Heart left ventricle (tissue), 16 donors: ENCODE results near the gene KRT34. TPM values are rescaled to one million over a fixed set of nuclear protein-coding genes. Genes with fewer than 3 reads are reported as not detected.

ENCODE experiments used
- ATAC-seq, 4 donors: fragments of 200-7000 bp; cut with Tn5 transposase; one replicate each; pipeline ENCODE4 v1.9.1; 2020 to 2022; ENCODE audit warnings: moderate library complexity in 4 of 4, mild to moderate bottlenecking in 3 of 4, moderate number of reproducible peaks in 1 of 4
- DNase-seq, 5 donors: peaks; one replicate each; pipeline ENCODE4 v3.0.0-alpha.2; 2020
- H3K27ac ChIP-seq, 12 donors: fragments of 200-600 bp; sonication (generic) in 4 of 12; one replicate each; pipeline versions ENCODE4 v1.5.0 to v1.8.0; 2016 to 2022; ENCODE audit warnings: mild to moderate bottlenecking in 2 of 12
- H3K27me3 ChIP-seq, 9 donors: fragments of 200-600 bp; sonication (generic) in 2 of 9; one replicate each; pipeline versions ENCODE4 v1.5.1 to v1.8.0; 2016 to 2022; ENCODE audit warnings: mild to moderate bottlenecking in 3 of 9
- H3K36me3 ChIP-seq, 9 donors: fragments of 200-600 bp; sonication (generic) in 2 of 9; one replicate each; pipeline versions ENCODE4 v1.5.0 to v1.8.0; 2018 to 2022; ENCODE audit warnings: mild to moderate bottlenecking in 2 of 9
- H3K4me1 ChIP-seq, 12 donors: fragments of 200-600 bp; sonication (generic) in 4 of 12; one replicate each; pipeline versions ENCODE4 v1.5.0 to v1.8.0; 2016 to 2022; ENCODE audit warnings: mild to moderate bottlenecking in 3 of 12
- H3K4me3 ChIP-seq, 12 donors: fragments of 200-600 bp; sonication (generic) in 4 of 12; one replicate each; pipeline versions ENCODE4 v1.5.0 to v1.8.0; 2017 to 2022; ENCODE audit warnings: mild to moderate bottlenecking in 9 of 12, moderate library complexity in 4 of 12
- H3K9me3 ChIP-seq, 12 donors: fragments of 200-600 bp; sonication (generic) in 4 of 12; one replicate each; pipeline versions ENCODE4 v1.5.0 to v1.8.0; 2016 to 2022; ENCODE audit warnings: mild to moderate bottlenecking in 1 of 12
- CTCF ChIP-seq, 12 donors: fragments of 200-600 bp; sonication (generic) in 4 of 12; IDR thresholded peaks; one replicate each; pipeline versions ENCODE4 v1.5.0 to v1.8.0; 2018 to 2022; ENCODE audit warnings: antibody characterized with exemption in 12 of 12, mild to moderate bottlenecking in 5 of 12
- POLR2A ChIP-seq, 2 donors: fragments of 450-650 bp; IDR thresholded peaks; one replicate each; pipeline ENCODE4 v1.6.1; 2017; ENCODE audit warnings: antibody characterized with exemption in 2 of 2, mild to moderate bottlenecking in 2 of 2, moderate library complexity in 2 of 2
- whole genome bisulfite sequencing, 4 donors: extraction: QIAGEN DNeasy Blood & Tissue Kit in 2 of 4; methylation state at CpG; one replicate each; pipeline versions ENCODE4 v1.1.5 to v1.1.7; 2013 to 2018; 5-methylcytosine and 5-hydroxymethylcytosine counted together
- intact Hi-C, 10 donors: fragments of 100-400 bp; cut with DNase I; formaldehyde crosslinking; loops; one replicate each; pipeline versions ENCODE4 v1.11.1 to v1.14.2; 2022
- polyA plus RNA-seq, 2 donors: library from polyadenylated mRNA; stranded (reverse); fragments of 200-250 nt; gene quantifications; one replicate each; pipeline ENCODE4 v1.2.3, GENCODE V29; 2013
- total RNA-seq, 9 donors: library from RNA; depleted of rRNA in 2 of 9; stranded (reverse); fragments of >200 nt in 2 of 9; fragmentation: NEBNext Ultra II Directional in 3 of 9; extraction: Animal tissue kit (Norgen Biotek cat#: 25700) in 3 of 9; gene quantifications; one replicate each; pipeline versions ENCODE4 v1.1.0 to v1.2.4, GENCODE V29; 2016 to 2023
- donor health status: ischemic (EF 13 %, LVEDD 7.1; RV severe dilation, severe dysfunction).
- donor health status: healthy with polysubstance abuse.
- donor health status: DM: no; HTN: yes; CAD: no.
- donor health status: DM: no; HTN: no; CAD: no.
- donor health status: ischemic (EF 25% LVEDD 6.9; RV normal size, moderate dysfunction).
- donor health status: ischemic (EF 25% LVEDD 5.7; RV mildly dilated, moderate dysfunction).
- donor health status: healthy.
- donor health status: DM: yes; HTN: yes; CAD: no.
- donor health status: ischemic (EF 35%, LVEDD 5.7; RV mildly dilated, moderate dysfunction).
- donor health status: nonischemic (EF 11% LVEDD 7.7; RV severe dilation, severe dysfunction).
- donor health status: DM: yes; HTN: yes; CAD: no.
- donor health status: PGD.
- donor health status: ischemic (EF 29% LVEDD 5.4; RV normal size, mild dysfunction).
- donor health status: nonischemic (EF 23%, LVEDD 6.1; RV moderate dilation, normal function).

Gene KRT34
- total and polyA plus RNA-seq, 11 donors: not detected

- TF ChIP-seq POLR2A (IDR thresholded peaks at IDR 0.05) (no peak), CTCF (IDR thresholded peaks at IDR 0.05) (no peak)
- Histone ChIP-seq H3K4me3 (no peak overlapping the region), H3K27me3 (no peaks in the 10 kb centered on the region), H3K4me1 (peaks cover 0 to 9% (median 0%) of the 10 kb centered on the region in 12 donors), H3K27ac (no peak overlapping the region), H3K36me3 (no peaks in the 10 kb centered on the region), H3K9me3 (no peaks in the 10 kb centered on the region)
- no peak for ATAC-seq
- intact Hi-C loops: loop anchor here in 2 of 10 donors (10.0 kb wide), 2 partner anchors 91 to 261 kb away; no protein-coding TSS in a partner anchor
- 78 to 86% (median 81%) methylated on average over 4 of the region's 4 CpGs for WGBS, 4 donors
- DNase-seq: no peak
Observed at GRCh38 chr17:41403404-41404023, 21.4 kb upstream of the KRT34 start.

DNA sequence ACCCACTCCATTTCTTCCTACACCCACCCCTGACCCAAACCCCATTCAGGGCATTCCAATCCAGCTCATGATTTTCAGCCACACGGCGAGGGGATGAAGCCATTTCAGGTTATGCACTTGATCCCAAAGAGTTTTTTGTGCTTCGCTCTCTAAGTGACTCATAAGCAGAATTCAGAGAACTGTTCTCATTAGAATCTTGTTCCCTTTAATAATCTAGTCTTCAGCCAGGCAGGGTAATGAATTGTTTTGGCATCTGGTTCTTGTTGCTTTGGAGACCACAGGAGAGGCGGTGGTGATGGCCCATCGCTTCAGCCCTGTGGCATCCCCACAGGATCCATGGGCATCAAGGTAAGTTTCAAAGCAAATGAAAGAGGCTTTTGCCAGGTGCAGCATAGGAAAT, 20.1 kb upstream of the KRT34 start:
- 90 to 91% (median 90%) methylated on average over 5 of the region's 5 CpGs for WGBS, 4 donors
- H3K4me1 ChIP-seq: peaks cover 0 to 9% (median 0%) of the 10 kb centered on the region in 12 donors

GRCh38 chr17:41396996-41397660, 15.0 kb upstream of the KRT34 start, which contains the start of gene KRT31:
Gene KRT31, minus strand, starts transcription at chr17:41397608. Its CDS starts 69 bp downstream, at chr17:41397539.
- WGBS, 4 donors: 81 to 92% (median 90%) methylated on average over 9 to 16 of the region's 16 CpGs
- intact Hi-C loops: no loop called here
- ATAC-seq (no peak), DNase-seq (peak in 1 of 5 donors; percentile 19)
- Histone ChIP-seq H3K27me3 (peaks cover 0 to 4% (median 0%) of the 10 kb centered on the region in 9 donors), H3K4me3 (no peak within 1 kb of the TSS), H3K36me3 (no peaks in the 10 kb centered on the region), H3K4me1 (peaks cover 0 to 18% (median 4%) of the 10 kb centered on the region in 12 donors), H3K9me3 (no peaks in the 10 kb centered on the region), H3K27ac (no peak within 1 kb of the TSS)
- TF ChIP-seq POLR2A (IDR thresholded peaks at IDR 0.05) (no peak), CTCF (IDR thresholded peaks at IDR 0.05) (no peak)

More for the DNA sequence above, 20.1 kb upstream of the KRT34 start:
- intact Hi-C loops: loop anchor here in 2 of 10 donors (10.0 kb wide), 2 partner anchors 93 to 263 kb away; no protein-coding TSS in a partner anchor
- DNase-seq (no peak), ATAC-seq (no peak)
- Histone ChIP-seq H3K27ac (no peak overlapping the region), H3K36me3 (no peaks in the 10 kb centered on the region), H3K4me3 (no peak overlapping the region), H3K27me3 (no peaks in the 10 kb centered on the region), H3K9me3 (no peaks in the 10 kb centered on the region)
- TF ChIP-seq CTCF (IDR thresholded peaks at IDR 0.05) (no peak), POLR2A (IDR thresholded peaks at IDR 0.05) (no peak)

DNA sequence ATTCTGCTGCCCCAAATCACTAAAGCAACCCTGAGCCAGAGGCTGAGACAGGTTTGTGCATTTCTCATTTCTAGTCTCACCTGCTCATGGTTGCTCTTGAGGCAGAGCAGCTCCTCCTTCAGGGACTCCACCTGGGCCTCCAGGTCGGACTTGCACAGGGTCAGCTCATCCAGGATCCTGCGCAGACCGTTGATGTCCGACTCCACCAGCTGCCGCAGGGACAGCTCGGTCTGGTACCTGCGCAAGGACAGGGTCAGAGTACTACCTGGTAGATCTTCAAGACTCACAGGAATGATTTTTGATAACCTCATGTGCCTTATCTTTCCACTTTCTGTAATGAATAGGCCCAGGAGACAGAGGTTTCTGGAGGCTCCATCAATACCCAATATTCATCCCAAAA, 14.2 kb upstream of the KRT34 start:
- 87 to 93% (median 92%) methylated on average over 7 of the region's 7 CpGs for WGBS, 4 donors
- no peak for ATAC-seq
- intact Hi-C loops: no loop called here

More for the DNA sequence above, 14.2 kb upstream of the KRT34 start:
- Histone ChIP-seq H3K36me3 (no peaks in the 10 kb centered on the region), H3K27me3 (peaks cover 0 to 7% (median 0%) of the 10 kb centered on the region in 9 donors), H3K27ac (no peak overlapping the region), H3K9me3 (no peaks in the 10 kb centered on the region), H3K4me1 (peaks cover 0 to 18% (median 4%) of the 10 kb centered on the region in 12 donors), H3K4me3 (no peak overlapping the region)
- no peak for DNase-seq
- no peak for TF ChIP-seq POLR2A (IDR thresholded peaks at IDR 0.05)
- no peak for TF ChIP-seq CTCF (IDR thresholded peaks at IDR 0.05)
